Superior temporal gyrus (tissue), 1 donor: Measurements from ENCODE around the gene SUPV3L1.
"Not testable (repeated sequence)": the region's sequence is repeated elsewhere in the genome, so short reads cannot be mapped to it uniquely, and the experiment has no call there.

Experiments
- DNase-seq: peaks from one replicate; pipeline ENCODE4 v3.0.0-alpha.2; 2016; ENCODE audit errors: extremely low spot score

The SUPV3L1 gene

DNA sequence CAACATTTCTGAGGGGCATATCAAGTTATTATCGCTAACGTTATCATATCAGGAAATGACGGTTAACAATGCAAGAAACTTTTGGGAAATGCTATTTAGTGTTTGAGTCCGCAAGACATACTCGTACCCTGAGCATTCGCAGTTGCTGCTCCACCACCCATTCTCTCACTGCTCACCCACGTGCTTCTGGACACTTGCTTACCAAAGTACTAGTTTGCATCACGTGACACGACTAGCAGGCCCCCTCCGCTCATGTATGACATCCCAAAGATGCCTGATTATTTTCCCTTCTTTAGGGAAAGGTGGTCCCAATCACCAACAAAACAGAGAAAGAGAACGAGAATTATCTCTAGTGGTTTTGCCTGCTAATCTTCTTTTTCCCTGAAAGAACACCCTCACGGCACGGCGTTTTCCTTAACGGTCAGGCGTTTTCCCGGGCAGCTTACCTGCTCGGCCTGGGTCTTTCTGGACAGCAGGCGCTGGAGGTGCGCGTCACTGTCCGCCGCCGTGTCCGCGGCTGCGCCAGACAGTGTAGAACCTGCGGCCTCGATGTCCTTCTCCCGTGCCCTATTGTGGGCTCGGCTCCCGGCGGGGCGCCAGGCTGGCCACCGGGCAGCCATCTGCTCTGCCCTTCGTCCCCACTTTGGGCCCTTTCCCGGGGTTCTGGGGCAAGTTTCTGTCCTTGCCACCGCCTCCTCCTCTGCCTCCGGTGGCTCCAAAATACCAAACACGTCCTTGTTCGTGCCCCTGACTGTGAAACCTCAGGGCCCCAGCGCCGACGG, at the start of gene SUPV3L1:
TSS of gene SUPV3L1 (plus strand) at position 492 of the 782 bp plus-strand sequence. CDS start at position 550, 58 bp downstream.
- peak; percentile 99 for DNase-seq

DNA sequence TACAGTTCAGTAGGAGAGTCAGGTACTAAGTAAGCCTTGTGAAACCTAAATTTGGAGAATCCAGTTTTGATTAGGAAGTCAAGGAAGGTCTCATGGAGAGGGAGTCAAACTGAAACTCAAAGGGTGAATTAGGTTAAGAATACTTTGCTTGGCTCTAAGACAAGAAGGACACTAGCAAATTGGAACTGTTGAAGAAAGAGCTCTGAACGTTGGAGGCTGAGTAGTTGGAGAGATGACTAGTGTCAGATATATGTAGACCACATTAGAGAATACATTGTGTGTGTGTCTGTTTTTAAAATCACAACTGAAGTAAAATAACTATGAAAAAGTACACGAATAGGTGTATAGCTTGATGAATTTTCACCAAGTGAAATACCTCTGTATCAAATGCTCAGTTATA, 49.8 kb upstream of the SUPV3L1 start:
- peak; percentile 6 for DNase-seq

DNA sequence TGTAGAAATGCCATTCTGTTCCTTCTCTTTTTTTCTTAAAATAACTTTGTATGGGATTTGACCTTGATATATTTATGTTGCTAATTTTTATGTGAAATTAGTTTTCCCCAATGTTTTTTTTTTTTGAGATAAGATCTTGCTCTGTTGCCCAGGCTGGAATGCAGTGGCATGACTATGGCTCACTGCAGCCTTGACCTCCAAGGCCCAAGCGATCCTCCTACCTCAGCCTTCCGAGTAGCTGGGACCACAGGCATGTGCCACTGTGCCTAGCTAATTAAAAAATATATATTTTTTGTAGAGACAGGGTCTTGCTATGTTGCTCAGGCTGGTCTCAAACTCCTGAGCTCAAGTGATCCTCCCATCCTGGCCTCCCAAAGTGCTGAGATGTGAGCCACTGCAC, 40.1 kb upstream of the SUPV3L1 start:
- no peak for DNase-seq

DNA sequence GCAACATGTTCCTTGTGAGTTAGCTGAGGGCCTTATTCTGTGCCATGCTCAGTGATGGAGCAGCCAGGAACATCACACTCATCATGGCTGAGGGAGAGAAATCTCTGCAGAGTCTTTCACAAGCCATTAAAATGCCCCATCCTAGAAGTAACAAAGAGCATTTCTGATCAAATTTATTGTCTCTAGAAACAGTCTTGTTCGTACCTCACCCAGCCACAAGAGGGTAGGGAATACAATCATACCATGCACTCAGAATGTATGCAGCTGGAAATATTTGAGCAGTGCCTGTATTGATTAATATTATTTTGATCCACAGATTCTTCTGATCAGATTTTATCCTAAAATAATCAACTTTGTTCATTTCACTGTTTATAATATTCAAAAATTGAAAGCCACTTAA, 38.7 kb upstream of the SUPV3L1 start:
- no peak for DNase-seq

DNA sequence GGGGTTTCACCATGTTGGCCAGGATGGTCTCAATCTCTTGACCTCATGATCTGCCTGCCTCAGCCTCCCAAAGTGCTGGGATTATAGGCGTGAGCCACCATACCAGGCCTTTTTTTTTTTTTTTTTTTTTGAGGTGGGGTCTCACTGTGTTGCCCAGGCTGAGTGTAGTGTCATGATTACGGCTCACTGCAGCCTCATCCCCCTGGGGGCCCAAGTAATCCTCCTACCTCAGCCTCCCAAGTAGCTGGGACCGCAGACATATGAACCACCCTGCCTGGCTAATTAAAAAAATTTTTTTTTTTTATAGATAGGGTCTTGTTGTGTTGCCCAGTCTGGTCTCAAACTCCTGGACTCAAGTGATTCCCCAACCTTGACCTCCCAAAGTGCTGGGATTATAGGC, 38.0 kb upstream of the SUPV3L1 start:
- DNase-seq = not testable (repeated sequence)

DNA sequence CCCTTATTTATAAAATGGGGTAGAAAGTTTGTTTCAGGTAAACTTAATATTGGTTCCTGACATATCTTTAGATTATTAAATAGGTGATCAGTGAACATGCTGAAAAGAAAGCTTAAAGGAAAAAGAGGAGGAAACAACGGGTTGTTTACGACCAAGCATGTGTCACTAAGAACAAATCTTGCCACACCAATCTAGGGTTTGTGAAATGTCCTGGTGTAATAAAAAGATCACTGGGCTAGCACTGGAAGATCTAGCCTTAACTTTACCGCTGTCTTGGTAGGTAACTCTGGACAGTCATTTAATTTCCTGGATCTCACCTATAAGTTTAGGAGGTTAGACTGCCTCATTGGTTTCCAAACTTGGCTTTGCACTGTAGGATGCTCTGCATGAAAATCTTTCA, 37.1 kb upstream of the SUPV3L1 start:
- DNase-seq = no peak

DNA sequence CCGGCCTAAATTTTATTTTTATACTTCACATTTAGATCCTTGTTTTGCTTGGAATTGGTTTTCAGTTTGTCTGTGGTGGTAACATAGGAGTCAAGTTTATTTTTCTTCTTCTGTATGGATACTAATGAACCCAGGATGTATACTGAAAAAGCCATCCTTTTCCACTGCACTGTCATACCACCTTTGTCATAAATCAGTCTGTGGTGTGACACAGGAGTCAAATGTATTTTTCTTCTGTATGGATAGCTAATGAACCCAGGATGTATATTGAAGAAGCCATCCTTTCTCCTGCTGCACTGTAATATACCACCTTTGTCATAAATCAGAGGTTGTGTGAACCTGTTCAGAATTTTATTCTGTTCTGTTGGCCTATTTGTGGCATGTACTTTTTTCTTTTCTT, 34.7 kb upstream of the SUPV3L1 start:
- no peak for DNase-seq

DNA sequence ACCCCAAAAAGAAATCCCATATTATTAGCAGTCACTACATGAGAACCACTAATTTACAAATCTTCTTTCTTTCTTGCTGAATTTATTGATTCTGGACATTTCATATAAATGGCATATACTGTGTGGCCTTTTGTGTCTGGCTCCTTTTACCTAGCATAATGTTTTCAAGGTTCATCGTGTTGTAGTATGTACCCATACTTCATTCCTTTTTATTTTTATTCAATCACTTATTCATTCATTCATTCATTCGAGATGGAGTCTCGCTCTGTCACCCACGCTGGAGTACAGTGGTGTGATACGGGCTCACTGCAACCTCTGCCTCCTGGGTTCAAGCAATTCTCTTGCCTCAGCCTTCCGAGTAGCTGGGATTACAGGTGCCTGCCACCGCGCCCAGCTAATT, 34.2 kb upstream of the SUPV3L1 start:
- no peak for DNase-seq

DNA sequence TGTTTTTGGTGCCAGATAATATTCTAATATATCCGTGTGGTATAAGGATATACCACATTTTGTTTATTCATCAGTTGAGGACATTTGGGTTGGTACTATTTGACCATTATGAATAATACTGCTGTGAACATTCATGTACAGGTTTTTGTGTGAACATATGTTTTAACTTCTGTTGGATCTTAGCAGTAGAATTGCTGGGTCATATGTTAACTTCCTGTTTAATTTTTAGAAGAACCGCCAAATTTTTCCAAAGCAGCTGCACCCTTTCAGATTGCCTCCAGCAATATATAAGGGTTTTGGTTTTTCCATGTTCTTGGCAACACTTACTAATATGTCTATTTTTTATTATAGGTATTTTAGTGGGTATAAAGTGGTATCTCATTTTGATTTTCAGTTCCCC, 33.3 kb upstream of the SUPV3L1 start:
- DNase-seq = no peak

DNA sequence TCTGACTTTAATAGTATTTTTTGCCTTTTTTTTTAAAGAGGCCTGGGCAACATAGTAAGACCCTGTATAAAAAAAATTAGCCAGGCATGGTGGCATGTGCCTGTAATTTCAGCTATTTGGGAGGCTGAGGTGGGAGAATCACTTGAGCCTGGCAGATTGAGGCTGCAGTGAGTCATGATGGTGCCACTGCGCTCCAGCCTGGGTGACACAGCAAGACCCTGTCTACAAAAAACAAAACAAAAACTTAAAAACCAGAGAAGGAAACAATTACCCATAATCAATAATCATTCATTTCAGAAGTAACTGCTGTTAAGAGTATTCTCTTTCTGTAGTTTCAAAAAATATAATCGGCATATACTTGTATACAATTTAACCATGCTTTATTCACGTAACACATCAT, 28.1 kb upstream of the SUPV3L1 start:
- DNase-seq = no peak

DNA sequence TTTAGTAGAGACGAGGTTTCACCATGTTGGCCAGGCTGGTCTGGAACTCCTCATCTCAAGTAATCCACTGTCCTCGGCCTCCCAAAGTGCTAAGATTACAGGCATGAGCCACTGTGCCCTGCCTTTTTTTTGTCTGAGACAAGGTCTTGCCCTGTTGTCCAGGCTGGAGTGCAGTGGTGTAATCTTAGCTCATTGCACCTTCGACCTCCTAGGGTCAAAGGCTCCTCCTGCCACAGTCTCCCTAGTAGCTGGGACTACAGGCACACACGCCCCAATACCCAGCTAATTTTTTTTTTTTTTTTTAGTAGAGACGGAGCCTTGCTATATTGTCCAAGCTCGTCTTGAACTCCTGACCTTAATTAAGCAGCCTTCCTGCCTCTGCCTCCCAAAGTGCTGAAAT, 26.8 kb upstream of the SUPV3L1 start:
- DNase-seq = no peak

DNA sequence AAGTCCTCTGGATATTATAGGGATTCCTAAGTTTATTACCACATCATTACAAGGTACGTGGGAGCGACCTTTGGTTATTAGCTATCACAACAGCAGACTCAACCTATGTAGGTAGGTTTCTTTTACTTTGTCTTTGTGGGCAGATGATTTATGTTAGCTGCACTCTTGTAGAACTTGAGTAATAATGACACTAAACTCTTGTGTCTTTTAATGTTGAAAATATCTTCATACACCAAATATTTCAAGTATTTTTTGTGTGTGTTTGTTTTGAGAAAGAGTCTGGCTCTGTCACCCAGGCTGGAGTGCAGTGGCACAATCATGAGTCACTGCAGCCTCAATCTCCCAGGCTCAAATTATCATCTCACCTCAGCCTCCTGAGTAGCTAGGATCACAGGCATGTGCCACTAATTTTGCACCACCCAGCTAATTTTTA, 19.2 kb upstream of the SUPV3L1 start:
- DNase-seq = no peak

DNA sequence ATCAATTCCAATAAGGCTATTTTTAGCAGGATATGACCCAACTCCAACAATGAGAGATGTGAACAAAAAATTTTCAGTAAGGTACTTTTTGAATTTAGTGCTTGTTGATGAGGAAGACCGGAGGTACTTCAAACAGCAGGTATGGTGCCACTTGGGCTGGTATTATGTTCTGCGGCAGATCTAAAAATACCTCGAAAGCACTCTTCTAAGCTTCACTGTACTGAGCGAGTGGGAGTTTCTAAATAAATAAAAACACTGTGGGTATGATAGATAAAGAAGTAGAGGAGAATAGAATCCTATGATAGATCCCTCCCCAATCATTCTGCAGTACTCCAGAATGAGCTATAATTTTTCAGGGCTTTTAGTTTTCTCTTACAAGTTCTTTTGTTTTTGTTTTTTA, 11.5 kb upstream of the SUPV3L1 start:
- no peak for DNase-seq

DNA sequence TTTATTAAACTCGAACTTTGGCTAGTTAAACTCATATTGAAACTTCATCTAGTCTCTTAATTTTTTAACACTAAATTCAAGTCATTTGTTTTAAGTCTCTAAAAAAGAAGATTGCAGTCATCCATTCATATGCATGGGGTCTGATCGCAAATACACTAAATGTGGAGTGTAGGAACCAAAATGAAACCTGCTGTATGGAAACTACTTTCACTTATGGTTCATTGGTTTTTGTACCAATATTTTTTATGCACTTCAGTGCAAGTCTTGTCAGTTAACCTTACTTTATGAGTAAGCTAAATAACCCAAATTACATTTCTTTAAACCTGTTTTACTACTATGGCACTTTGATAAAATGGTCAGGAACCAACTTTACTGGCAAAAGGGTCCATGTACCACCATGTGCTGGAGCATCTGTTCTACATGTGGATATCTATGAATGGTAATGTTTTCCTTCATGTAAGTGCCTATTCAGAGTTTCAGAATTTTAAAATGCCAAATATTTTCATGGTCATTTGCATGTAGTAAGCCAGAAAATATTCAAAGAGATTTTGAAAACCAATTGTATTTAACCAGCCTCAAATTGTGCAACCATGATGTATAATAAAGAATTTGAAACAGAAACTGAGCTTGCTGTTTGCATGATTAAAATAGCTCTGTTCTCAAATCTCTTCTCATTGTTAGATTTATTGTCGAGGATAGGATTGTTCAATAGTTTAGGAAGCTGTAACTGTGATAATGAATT, 7.6 kb upstream of the SUPV3L1 start:
- no peak for DNase-seq

DNA sequence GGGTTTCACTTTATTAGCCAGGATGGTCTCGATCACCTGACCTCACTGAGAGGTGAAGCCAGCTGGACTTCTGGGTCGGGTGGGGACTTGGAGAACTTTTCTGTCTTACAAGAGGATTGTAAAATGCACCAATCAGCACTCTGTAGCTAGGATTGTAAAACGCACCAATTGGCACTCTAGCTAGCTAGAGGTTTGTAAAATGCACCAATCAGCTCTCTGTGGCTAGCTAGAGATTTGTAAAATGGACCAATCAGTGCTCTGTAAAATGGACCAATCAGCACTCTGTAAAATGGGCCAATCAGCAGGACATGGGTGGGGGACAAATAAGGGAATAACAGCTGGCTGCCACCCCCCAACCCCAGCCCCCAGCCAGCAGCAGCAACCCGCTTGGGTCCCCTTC, 4.7 kb upstream of the SUPV3L1 start:
- not testable (repeated sequence) for DNase-seq

DNA sequence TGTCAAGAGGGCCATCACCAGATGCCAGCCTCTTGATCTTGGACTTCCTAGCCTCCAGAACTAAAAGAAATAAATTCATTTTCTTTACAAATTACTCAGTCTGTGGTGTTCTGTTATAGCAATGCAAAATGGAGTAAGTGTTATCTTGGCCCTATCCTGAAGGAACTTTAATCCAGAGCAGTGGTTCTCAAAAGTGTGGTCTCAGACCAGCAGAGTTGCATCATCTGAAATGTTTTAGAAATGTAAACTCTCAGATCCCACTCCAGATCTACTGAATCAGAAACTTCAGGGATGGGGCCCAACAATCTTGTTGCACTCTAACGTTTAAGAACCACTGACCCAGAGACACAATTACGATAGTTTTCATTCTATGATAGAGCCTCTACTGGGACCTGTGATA, 3.2 kb upstream of the SUPV3L1 start:
- DNase-seq = no peak

DNA sequence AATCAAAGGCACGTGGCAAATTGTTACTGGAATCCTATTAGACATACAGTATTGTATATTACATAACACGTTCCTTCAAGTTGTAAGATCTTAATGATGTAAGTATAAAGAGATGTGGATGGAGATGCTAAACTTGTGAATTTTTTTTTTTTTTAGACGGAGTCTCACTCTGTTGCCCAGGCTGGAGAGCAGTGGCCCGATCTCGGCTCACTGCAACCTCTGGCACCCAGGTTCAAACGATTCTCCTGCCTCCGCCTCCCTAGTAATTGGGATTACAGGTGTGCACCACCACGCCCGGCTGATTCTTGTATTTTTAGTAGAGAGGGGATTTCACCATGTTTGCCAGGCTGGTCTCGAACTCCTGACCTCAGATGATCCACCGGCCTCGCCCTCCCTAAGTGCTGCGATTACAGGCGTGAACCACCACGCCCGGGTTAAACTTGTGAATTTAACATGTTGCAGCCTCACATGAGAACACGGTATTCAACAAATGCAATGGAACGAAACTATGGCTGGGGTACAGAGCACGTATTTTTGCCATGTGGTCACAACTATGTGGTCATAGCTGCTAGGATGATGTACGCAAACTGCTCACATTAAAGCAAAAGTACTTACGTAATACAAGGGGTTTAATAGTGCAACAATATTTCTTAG, 818 bp upstream of the SUPV3L1 start:
- DNase-seq = no peak

DNA sequence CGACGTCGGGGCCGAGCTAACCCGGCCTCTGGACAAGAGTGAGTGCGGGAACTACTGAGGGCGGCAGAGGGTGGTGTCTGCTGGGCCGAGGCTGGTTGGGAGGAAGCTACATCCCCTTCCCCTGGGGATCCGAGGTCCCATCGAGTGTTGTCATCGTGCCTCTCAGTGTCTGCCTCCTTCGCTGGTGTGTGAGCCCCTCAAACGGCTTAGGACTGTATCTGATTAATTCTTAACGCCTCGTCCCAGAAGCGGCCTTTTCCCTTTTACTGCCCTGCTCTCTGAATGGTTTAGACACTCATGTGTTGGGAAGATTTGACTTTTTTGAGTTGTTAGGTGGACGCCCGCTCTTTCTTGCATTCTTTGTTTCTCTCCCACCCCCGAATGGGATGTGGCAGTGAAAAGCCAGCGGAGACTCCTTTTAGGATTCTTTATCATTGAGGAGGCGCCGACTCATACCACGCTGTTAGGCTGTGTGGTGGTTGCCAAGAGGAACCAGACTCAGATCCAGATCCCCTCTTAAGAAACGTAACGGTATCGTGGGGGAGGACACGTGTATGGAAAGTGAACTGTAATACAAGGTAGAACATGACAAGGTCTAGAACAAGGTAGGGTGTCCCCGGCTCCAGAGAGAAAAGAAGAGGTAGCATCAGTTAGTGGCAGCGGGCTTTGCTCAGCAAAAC, 631 bp downstream of the SUPV3L1 start:
- DNase-seq = no peak

DNA sequence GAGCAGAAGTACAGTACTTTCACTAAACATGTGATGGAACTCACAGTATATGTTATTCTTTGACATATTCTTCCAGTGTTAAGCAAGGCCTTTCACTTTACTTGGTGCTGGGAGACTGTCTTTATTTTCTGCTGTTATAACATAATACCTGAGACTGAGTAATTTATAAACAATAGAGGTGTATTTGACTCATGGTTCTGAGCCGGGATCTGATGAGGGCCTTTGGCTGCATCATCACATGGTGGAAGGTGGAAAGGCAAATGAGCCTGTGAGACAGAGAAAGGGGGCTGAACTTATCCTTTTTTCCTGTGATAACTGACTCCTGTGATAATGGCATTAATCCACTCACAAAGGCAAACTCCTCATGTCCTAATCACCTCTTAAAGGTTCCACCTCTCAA, 1.4 kb downstream of the SUPV3L1 start:
- no peak for DNase-seq

DNA sequence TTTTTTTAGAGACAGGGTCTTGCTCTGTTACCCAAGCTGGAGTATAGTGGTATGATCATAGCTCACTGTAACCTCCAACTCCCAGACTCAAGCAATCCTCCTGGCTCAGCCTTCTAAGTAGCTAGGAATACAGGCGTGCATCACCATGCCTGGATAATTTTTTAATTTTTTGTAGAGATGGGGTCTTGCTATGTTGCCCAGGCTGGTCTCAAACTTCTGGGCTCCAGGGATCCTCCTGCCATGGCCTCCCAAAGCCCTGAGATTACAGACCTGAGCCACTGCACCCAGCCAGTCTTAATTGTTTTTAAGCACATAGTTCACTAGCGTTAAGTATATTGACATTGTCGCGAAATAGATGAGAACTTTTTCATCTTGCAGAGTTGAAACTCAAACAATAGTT, 2.0 kb downstream of the SUPV3L1 start:
- no peak for DNase-seq

DNA sequence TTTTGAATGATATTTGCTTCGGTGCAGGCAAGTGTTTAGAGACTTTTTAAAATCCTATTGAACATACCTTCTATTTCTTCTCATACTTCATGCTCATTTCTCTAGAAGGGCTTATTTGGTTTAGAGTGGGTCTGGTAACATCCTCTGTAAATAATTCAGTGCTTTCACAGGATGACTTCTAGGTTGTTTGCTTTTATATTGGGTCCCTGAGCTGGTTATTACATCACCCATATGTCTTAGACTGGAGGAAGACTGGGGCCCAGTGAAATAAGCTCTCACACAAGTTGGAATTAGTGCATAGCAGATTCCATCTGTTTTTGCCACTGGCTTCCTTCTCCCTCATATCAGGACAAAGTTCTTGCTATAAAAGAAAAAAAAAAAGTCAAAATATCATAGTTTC, 6.5 kb downstream of the SUPV3L1 start:
- DNase-seq = no peak

DNA sequence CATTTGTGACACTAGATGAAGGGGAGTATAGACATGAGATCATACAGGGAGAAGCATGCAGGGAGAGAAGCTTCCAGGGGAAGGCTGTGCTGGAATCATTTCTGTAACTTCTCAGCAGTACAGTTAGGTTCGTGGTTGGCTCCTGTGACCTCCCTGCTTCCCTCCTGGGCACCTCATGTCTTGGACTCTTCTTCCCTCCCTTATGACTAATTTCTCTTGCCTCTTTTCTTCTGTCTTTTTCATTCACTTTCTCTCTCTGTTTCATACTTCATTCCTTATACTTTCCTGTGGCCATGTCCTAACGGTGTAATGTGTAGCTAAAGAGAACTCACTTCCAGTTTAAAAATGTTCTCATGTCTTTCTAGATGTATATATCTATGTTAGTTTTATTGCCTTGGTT, 21.0 kb downstream of the SUPV3L1 start:
- no peak for DNase-seq
